ACC112 (cell line): ENCODE measurements around the gene CDH18.
A peak's percentile ranks its signal among the peaks of the same experiment; 100 is the strongest.

Experiments used
- H2AFZ ChIP-seq: fragments of 200-600 bp; sonication (generic); one replicate; pipeline ENCODE4 v1.6.0; 2017; ENCODE audit warnings: antibody characterized with exemption, low read length; ENCODE audit not compliant: unreplicated experiment
- H3K27ac ChIP-seq: fragments of 200-600 bp; sonication (generic); 2 replicates; pipeline ENCODE4 v1.5.1; 2014; ENCODE audit warnings: low read depth, mild to moderate bottlenecking, antibody characterized with exemption, low read length, moderate library complexity
- H3K27me3 ChIP-seq: fragments of 200-600 bp; sonication (generic); 2 replicates; pipeline ENCODE4 v1.6.1; 2014; ENCODE audit warnings: mild to moderate bottlenecking, antibody characterized with exemption, low read length, moderate library complexity, mixed read lengths; ENCODE audit not compliant: insufficient read depth
- H3K36me3 ChIP-seq: fragments of 200-600 bp; sonication (generic); 2 replicates; pipeline ENCODE4 v1.6.1; 2016; ENCODE audit warnings: mild to moderate bottlenecking, antibody characterized with exemption, low read length, moderate library complexity, mixed read lengths; ENCODE audit not compliant: insufficient read depth
- H3K4me1 ChIP-seq: fragments of 200-600 bp; sonication (generic); one replicate; pipeline ENCODE4 v1.6.1; 2016; ENCODE audit warnings: low read length, mixed read lengths; ENCODE audit not compliant: insufficient read depth, unreplicated experiment, control insufficient read depth
- H3K4me3 ChIP-seq: fragments of 200-600 bp; sonication (generic); 2 replicates; pipeline ENCODE4 v1.5.1; 2014; ENCODE audit warnings: mild to moderate bottlenecking, low read depth, low read length
- H3K79me2 ChIP-seq: fragments of 200-600 bp; sonication (generic); one replicate; pipeline ENCODE4 v1.6.0; 2016; ENCODE audit warnings: low read length; ENCODE audit not compliant: control insufficient read depth, unreplicated experiment, insufficient read depth

The CDH18 gene

GRCh38 chr5:19488786-19489185 is 499.2 kb downstream of the CDH18 start:
- H3K79me2 ChIP-seq, result no peaks in the 10 kb centered on the region
- H2AFZ ChIP-seq, result peak overlapping the region; percentile 52
- H3K27me3 ChIP-seq, result no peaks in the 10 kb centered on the region
- H3K36me3 ChIP-seq, result no peaks in the 10 kb centered on the region
- no peak overlapping the region for H3K27ac ChIP-seq
- peaks cover 23% of the 10 kb centered on the region for H3K4me1 ChIP-seq
- peak overlapping the region; percentile 68 for H3K4me3 ChIP-seq

GRCh38 chr5:19487480-19487879 is 500.5 kb downstream of the CDH18 start:
- Histone ChIP-seq H3K4me1 (peaks cover 17% of the 10 kb centered on the region), H3K36me3 (no peaks in the 10 kb centered on the region), H3K27me3 (no peaks in the 10 kb centered on the region), H3K79me2 (no peaks in the 10 kb centered on the region), H2AFZ (no peak overlapping the region), H3K4me3 (no peak overlapping the region), H3K27ac (no peak overlapping the region)

- no peak overlapping the region for H3K27ac ChIP-seq
These were observed 508.4 kb downstream of the CDH18 start for GRCh38 chr5:19479562-19479961.

GRCh38 chr5:19462019-19462418 is 526.0 kb downstream of the CDH18 start:
- H3K4me1 ChIP-seq, result peaks cover 10% of the 10 kb centered on the region
- H3K79me2 ChIP-seq, result no peaks in the 10 kb centered on the region
- H3K36me3 ChIP-seq, result no peaks in the 10 kb centered on the region
- H3K4me3 ChIP-seq, result no peak overlapping the region
- no peak overlapping the region for H3K27ac ChIP-seq
- no peaks in the 10 kb centered on the region for H3K27me3 ChIP-seq
- peak overlapping the region; percentile 73 for H2AFZ ChIP-seq

More at GRCh38 chr5:19479562-19479961, 508.4 kb downstream of the CDH18 start:
- Histone ChIP-seq H3K4me1 (no peaks in the 10 kb centered on the region), H2AFZ (no peak overlapping the region), H3K79me2 (no peaks in the 10 kb centered on the region), H3K36me3 (no peaks in the 10 kb centered on the region), H3K4me3 (no peak overlapping the region), H3K27me3 (no peaks in the 10 kb centered on the region)

- H3K27ac ChIP-seq, result no peak overlapping the region
- no peak overlapping the region for H3K4me3 ChIP-seq
These were observed 563.5 kb downstream of the CDH18 start for GRCh38 chr5:19424506-19424905.

More at GRCh38 chr5:19424506-19424905, 563.5 kb downstream of the CDH18 start:
- no peaks in the 10 kb centered on the region for H3K27me3 ChIP-seq
- H3K4me1 ChIP-seq, result no peaks in the 10 kb centered on the region
- H3K79me2 ChIP-seq, result no peaks in the 10 kb centered on the region
- H3K36me3 ChIP-seq, result no peaks in the 10 kb centered on the region
- H2AFZ ChIP-seq, result no peak overlapping the region
